K562 (cell line): ENCODE results near the gene PTGR3.

Experiments
- EZH2 ChIP-seq: IDR thresholded peaks from 2 replicates; pipeline ENCODE4 v1.6.1; 2012; ENCODE audit warnings: low read depth, mild to moderate bottlenecking, inconsistent platforms, low read length, borderline replicate concordance
- SP2 ChIP-seq: IDR thresholded peaks from 2 replicates; pipeline ENCODE4 v1.6.1; 2011; ENCODE audit warnings: mild to moderate bottlenecking, low read depth, low read length, moderate library complexity; ENCODE audit not compliant: poor library complexity, severe bottlenecking; ENCODE audit errors: extremely low read depth
- ZZZ3 ChIP-seq: fragments of 450-650 bp; IDR thresholded peaks from 2 replicates; pipeline ENCODE4 v1.6.1; 2016; ENCODE audit warnings: antibody characterized with exemption, mild to moderate bottlenecking, moderate library complexity

DNA sequence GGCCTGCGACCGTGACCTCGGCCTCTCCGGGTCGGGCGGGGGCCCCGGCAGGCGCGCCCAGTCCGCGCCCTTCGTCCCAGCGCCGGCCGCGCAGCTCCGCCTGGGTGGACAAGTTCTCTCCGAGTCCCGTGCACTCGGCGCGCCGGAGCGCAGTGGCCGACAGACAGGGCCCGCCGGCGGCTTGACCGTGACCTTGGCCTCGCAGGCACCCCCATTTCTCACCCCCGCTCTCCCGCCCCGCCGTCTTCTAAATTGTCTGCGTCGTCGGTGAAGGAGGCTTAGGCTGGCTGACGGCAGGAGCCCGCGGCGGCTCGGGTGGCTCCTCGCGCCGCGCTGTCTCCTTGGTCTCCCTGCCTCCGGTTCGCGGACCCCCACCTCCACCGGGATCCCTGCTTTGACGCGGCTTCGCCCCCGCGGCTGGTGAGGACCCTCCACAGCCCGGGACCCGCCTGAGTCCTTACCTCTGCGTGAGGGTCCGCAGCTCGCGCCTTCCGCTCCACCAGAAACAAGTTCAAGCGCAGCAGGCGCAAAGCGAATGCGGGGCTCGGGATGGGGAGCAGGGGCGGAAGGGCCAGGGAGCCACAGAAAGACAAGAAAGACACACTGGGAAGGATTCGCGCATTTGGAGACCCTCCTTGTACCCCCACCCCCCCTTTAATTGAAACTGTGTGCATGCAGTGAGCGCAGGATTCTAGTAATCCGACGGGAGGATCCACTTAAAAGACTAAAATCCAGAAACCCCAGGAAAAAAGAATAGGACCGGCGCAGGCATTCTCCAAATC, 4.0 kb downstream of the PTGR3 start:
- TF ChIP-seq ZZZ3: no peak
- TF ChIP-seq EZH2: no peak
- no peak for TF ChIP-seq SP2
